Measurements from ENCODE around the gene CSF3R. TPM values are rescaled to one million over a fixed set of nuclear protein-coding genes. Genes with fewer than 3 reads are reported as not detected.

The CSF3R gene
- total RNA-seq = 0.07 and 0.16 TPM in 2 replicates

GRCh38 chr1:36482724-36483388 lies at the start of gene CSF3R:
CSF3R (minus strand) TSS chr1:36482913; CDS start chr1:36479496, 3,417 bp downstream.
- H3K4me3 Mint-ChIP-seq = peak within 1 kb of the TSS; percentile 75
- H3K27ac Mint-ChIP-seq = peak within 1 kb of the TSS; percentile 56
- H3K36me3 Mint-ChIP-seq (ENCODE audit: low read depth) = no peaks in the 10 kb centered on the region
- DNase-seq = no peak
- H3K9me3 Mint-ChIP-seq = no peaks in the 10 kb centered on the region
- intact Hi-C loops (cut with micrococcal nuclease) = no loop called here
- no peaks in the 10 kb centered on the region for H3K27me3 Mint-ChIP-seq
- peaks cover 14% of the 10 kb centered on the region for H3K4me1 Mint-ChIP-seq

GRCh38 chr1:36531833-36532232 lies 49.1 kb upstream of the CSF3R start:
- peaks cover 7% of the 10 kb centered on the region for H3K27me3 Mint-ChIP-seq
- no peaks in the 10 kb centered on the region for H3K36me3 Mint-ChIP-seq (ENCODE audit: low read depth)
- H3K27ac Mint-ChIP-seq = no peak overlapping the region
- intact Hi-C loops (cut with micrococcal nuclease) = no loop called here
- no peaks in the 10 kb centered on the region for H3K4me1 Mint-ChIP-seq
- DNase-seq = no peak
- no peak overlapping the region for H3K4me3 Mint-ChIP-seq
- no peaks in the 10 kb centered on the region for H3K9me3 Mint-ChIP-seq

- no peaks in the 10 kb centered on the region for H3K36me3 Mint-ChIP-seq (ENCODE audit: low read depth)
- H3K27me3 Mint-ChIP-seq = peaks cover 5% of the 10 kb centered on the region
- intact Hi-C loops (cut with micrococcal nuclease) = no loop called here
- H3K27ac Mint-ChIP-seq = no peak overlapping the region
- no peaks in the 10 kb centered on the region for H3K4me1 Mint-ChIP-seq
- H3K4me3 Mint-ChIP-seq = no peak overlapping the region
- no peak for DNase-seq
- H3K9me3 Mint-ChIP-seq = no peaks in the 10 kb centered on the region
Observed at GRCh38 chr1:36530791-36531190, 48.1 kb upstream of the CSF3R start.

- no peaks in the 10 kb centered on the region for H3K9me3 Mint-ChIP-seq
- H3K36me3 Mint-ChIP-seq (ENCODE audit: low read depth) = no peaks in the 10 kb centered on the region
- peaks cover 4% of the 10 kb centered on the region for H3K27me3 Mint-ChIP-seq
- H3K4me1 Mint-ChIP-seq = no peaks in the 10 kb centered on the region
- DNase-seq = no peak
- intact Hi-C loops (cut with micrococcal nuclease) = no loop called here
- H3K4me3 Mint-ChIP-seq = no peak overlapping the region
- H3K27ac Mint-ChIP-seq = no peak overlapping the region
Observed at GRCh38 chr1:36530261-36530660, 47.5 kb upstream of the CSF3R start.

- H3K27me3 Mint-ChIP-seq = peaks cover 4% of the 10 kb centered on the region
- intact Hi-C loops (cut with micrococcal nuclease) = no loop called here
- no peaks in the 10 kb centered on the region for H3K36me3 Mint-ChIP-seq (ENCODE audit: low read depth)
Observed at GRCh38 chr1:36529769-36530260, 47.1 kb upstream of the CSF3R start.

GRCh38 chr1:36528361-36529349 lies 45.9 kb upstream of the CSF3R start:
- Mint-ChIP-seq H3K4me1 (no peaks in the 10 kb centered on the region), H3K36me3 (ENCODE audit: low read depth) (no peaks in the 10 kb centered on the region), H3K4me3 (no peak overlapping the region), H3K9me3 (no peaks in the 10 kb centered on the region), H3K27ac (no peak overlapping the region), H3K27me3 (peaks cover 4% of the 10 kb centered on the region)
- DNase-seq = no peak
- intact Hi-C loops (cut with micrococcal nuclease) = no loop called here

More at GRCh38 chr1:36529769-36530260, 47.1 kb upstream of the CSF3R start:
- H3K4me3 Mint-ChIP-seq = no peak overlapping the region
- no peak for DNase-seq
- H3K27ac Mint-ChIP-seq = no peak overlapping the region
- H3K4me1 Mint-ChIP-seq = no peaks in the 10 kb centered on the region
- no peaks in the 10 kb centered on the region for H3K9me3 Mint-ChIP-seq

- H3K27ac Mint-ChIP-seq = no peak overlapping the region
- H3K4me3 Mint-ChIP-seq = no peak overlapping the region
- H3K27me3 Mint-ChIP-seq = no peaks in the 10 kb centered on the region
- H3K4me1 Mint-ChIP-seq = no peaks in the 10 kb centered on the region
- H3K36me3 Mint-ChIP-seq (ENCODE audit: low read depth) = no peaks in the 10 kb centered on the region
- H3K9me3 Mint-ChIP-seq = no peaks in the 10 kb centered on the region
- DNase-seq = no peak
- intact Hi-C loops (cut with micrococcal nuclease) = no loop called here
Observed at GRCh38 chr1:36525166-36525565, 42.5 kb upstream of the CSF3R start.

GRCh38 chr1:36524359-36525062 lies 41.8 kb upstream of the CSF3R start:
- no peak for DNase-seq
- Mint-ChIP-seq H3K4me1 (no peaks in the 10 kb centered on the region), H3K27ac (no peak overlapping the region), H3K9me3 (no peaks in the 10 kb centered on the region), H3K27me3 (no peaks in the 10 kb centered on the region), H3K36me3 (ENCODE audit: low read depth) (no peaks in the 10 kb centered on the region), H3K4me3 (no peak overlapping the region)
- intact Hi-C loops (cut with micrococcal nuclease) = no loop called here

- Mint-ChIP-seq H3K27ac (no peak overlapping the region), H3K4me3 (no peak overlapping the region), H3K4me1 (no peaks in the 10 kb centered on the region), H3K9me3 (no peaks in the 10 kb centered on the region), H3K27me3 (no peaks in the 10 kb centered on the region), H3K36me3 (ENCODE audit: low read depth) (no peaks in the 10 kb centered on the region)
- intact Hi-C loops (cut with micrococcal nuclease) = no loop called here
- DNase-seq = no peak
Observed at GRCh38 chr1:36523850-36524249, 41.1 kb upstream of the CSF3R start.

GRCh38 chr1:36523230-36523495 lies 40.5 kb upstream of the CSF3R start:
- H3K9me3 Mint-ChIP-seq = no peaks in the 10 kb centered on the region
- no peaks in the 10 kb centered on the region for H3K36me3 Mint-ChIP-seq (ENCODE audit: low read depth)
- H3K27ac Mint-ChIP-seq = no peak overlapping the region
- H3K4me3 Mint-ChIP-seq = no peak overlapping the region
- H3K27me3 Mint-ChIP-seq = no peaks in the 10 kb centered on the region
- no peak for DNase-seq
- intact Hi-C loops (cut with micrococcal nuclease) = no loop called here
- no peaks in the 10 kb centered on the region for H3K4me1 Mint-ChIP-seq

- H3K27ac Mint-ChIP-seq = no peak overlapping the region
- H3K36me3 Mint-ChIP-seq (ENCODE audit: low read depth) = no peaks in the 10 kb centered on the region
- no peaks in the 10 kb centered on the region for H3K4me1 Mint-ChIP-seq
- H3K9me3 Mint-ChIP-seq = no peaks in the 10 kb centered on the region
- intact Hi-C loops (cut with micrococcal nuclease) = no loop called here
- no peak for DNase-seq
- no peaks in the 10 kb centered on the region for H3K27me3 Mint-ChIP-seq
- no peak overlapping the region for H3K4me3 Mint-ChIP-seq
Observed at GRCh38 chr1:36522461-36523229, 39.9 kb upstream of the CSF3R start.

- Mint-ChIP-seq H3K27ac (no peak overlapping the region), H3K4me3 (no peak overlapping the region), H3K9me3 (no peaks in the 10 kb centered on the region), H3K36me3 (ENCODE audit: low read depth) (no peaks in the 10 kb centered on the region), H3K27me3 (no peaks in the 10 kb centered on the region), H3K4me1 (no peaks in the 10 kb centered on the region)
- intact Hi-C loops (cut with micrococcal nuclease) = no loop called here
- DNase-seq = no peak
Observed at GRCh38 chr1:36522021-36522420, 39.3 kb upstream of the CSF3R start.

- Mint-ChIP-seq H3K27me3 (no peaks in the 10 kb centered on the region), H3K36me3 (ENCODE audit: low read depth) (no peaks in the 10 kb centered on the region), H3K4me1 (no peaks in the 10 kb centered on the region), H3K27ac (no peak overlapping the region), H3K4me3 (no peak overlapping the region), H3K9me3 (no peaks in the 10 kb centered on the region)
- intact Hi-C loops (cut with micrococcal nuclease) = no loop called here
- DNase-seq = no peak
Observed at GRCh38 chr1:36520771-36521420, 38.2 kb upstream of the CSF3R start.

Measured in activated CD4-positive, alpha-beta T cell treated with anti-CD3 and anti-CD28 coated beads, Interleukin-2, amount 10 ng/mL, durations not matched to agents 24 days and 14 days (primary cell).